Omental fat pad (tissue), 4 donors: Measurements from ENCODE around the gene GXYLT1. TPM values are rescaled to one million over a fixed set of nuclear protein-coding genes. Genes with fewer than 3 reads are reported as not detected.

ENCODE experiments used
- ATAC-seq: fragments of 150-250 bp; one replicate; pipeline ENCODE4 v1.9.1; 2016; ENCODE audit warnings: mild to moderate bottlenecking, moderate library complexity; ENCODE audit not compliant: low FRiP score
- DNase-seq: peaks from one replicate; pipeline ENCODE4 v3.0.0-alpha.2; 2019; ENCODE audit warnings: low spot score
- total RNA-seq, 4 donors: library from RNA; depleted of rRNA; stranded (reverse); fragments of >200 nt; gene quantifications; one replicate each; pipeline ENCODE4 v1.1.0, GENCODE V29; 2016
- TF ChIP-seq, protein P1 (sequence below), 3 donors: fragments of 450-650 bp; IDR thresholded peaks; one replicate each; pipeline ENCODE4 v1.5.1; 2016 to 2017; ENCODE audit warnings: antibody characterized with exemption in 3 of 3, mild to moderate bottlenecking in 3 of 3, moderate library complexity in 2 of 3

Gene GXYLT1
- total RNA-seq, 4 donors from 2014 or later = 10.3 to 19.1 (median 13.8) TPM

DNA sequence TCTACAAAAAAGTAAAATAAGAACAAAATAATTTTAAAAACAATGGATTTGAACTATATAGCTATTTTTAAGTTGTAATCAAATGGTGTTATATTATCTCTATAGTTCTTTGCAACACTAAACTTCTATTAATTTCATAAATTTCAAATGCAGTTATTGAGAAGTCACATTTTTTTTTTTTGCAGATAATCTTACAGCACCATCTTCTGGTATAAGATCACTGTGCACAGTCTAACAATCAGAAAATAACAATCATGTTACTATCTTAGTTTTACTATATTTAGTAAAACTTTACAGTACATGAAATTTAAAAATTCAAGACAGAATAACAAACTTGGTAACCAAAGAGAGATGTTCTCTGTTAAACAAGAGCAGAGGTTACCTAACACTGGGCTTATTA lies 40.6 kb downstream of the GXYLT1 start:
- ATAC-seq (no peak), DNase-seq (no peak)
- TF ChIP-seq, protein P1, sequence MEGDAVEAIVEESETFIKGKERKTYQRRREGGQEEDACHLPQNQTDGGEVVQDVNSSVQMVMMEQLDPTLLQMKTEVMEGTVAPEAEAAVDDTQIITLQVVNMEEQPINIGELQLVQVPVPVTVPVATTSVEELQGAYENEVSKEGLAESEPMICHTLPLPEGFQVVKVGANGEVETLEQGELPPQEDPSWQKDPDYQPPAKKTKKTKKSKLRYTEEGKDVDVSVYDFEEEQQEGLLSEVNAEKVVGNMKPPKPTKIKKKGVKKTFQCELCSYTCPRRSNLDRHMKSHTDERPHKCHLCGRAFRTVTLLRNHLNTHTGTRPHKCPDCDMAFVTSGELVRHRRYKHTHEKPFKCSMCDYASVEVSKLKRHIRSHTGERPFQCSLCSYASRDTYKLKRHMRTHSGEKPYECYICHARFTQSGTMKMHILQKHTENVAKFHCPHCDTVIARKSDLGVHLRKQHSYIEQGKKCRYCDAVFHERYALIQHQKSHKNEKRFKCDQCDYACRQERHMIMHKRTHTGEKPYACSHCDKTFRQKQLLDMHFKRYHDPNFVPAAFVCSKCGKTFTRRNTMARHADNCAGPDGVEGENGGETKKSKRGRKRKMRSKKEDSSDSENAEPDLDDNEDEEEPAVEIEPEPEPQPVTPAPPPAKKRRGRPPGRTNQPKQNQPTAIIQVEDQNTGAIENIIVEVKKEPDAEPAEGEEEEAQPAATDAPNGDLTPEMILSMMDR (IDR thresholded peaks at IDR 0.05) = no peak

DNA sequence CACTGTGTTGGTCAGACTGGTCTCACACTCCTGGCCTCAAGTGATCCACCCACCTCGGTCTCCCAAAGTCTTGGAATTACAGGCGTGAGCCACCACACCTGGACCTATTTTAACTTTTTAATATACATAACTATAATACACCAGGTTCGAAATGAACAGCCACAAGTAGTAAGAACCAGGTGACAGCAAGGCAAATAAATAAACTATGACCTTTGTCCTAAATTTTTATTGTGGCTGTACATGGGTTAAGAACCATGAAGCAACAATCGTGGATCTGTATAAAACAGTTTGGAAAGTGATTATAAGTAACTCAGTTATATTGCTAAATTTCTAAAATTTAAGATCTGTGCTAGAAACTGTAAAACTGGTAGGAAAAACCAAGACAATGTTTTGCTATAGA lies 41.5 kb downstream of the GXYLT1 start:
- ATAC-seq (no peak), DNase-seq (no peak)
- TF ChIP-seq, protein P1 (IDR thresholded peaks at IDR 0.05) = no peak

DNA sequence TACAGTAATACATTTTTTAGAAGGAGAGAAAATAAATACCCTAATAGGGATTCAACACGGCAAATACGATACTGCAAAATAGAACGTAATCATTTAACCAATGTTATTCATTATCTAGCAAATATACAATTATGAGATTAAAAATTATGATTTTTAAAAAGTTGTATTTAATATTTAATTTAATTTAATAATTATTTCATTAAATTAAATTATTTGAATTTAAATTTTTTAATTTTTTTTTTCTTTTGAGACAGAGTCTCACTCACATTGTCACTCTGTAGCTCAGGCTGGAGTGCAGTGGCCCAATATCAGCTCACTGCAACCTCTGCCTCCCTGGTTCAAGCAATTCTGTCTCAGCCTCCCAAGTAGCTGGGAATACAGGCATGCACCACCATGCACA lies 42.0 kb downstream of the GXYLT1 start:
- TF ChIP-seq, protein P1 (IDR thresholded peaks at IDR 0.05) = no peak
- ATAC-seq (no peak), DNase-seq (no peak)

DNA sequence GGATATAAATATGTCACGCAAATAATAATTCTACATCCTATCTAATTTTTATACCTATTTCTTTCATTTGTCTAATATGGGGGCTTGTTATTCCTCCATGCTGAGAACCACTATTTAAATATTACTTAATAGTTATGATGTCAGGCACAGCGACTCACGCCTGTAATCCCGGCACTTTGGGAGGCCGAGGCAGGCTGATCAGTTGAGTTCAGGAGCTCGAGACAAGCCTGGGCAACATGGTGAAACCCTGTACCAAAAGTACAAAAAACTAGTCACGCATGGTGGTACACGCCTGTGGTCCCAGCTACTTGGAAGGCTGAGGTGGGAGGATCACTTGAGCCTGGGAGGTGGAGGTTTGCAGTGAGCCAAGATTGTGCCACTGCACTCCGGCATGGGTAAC lies 45.2 kb downstream of the GXYLT1 start:
- TF ChIP-seq, protein P1 (IDR thresholded peaks at IDR 0.05) = no peak
- DNase-seq = no peak
- ATAC-seq = no peak

DNA sequence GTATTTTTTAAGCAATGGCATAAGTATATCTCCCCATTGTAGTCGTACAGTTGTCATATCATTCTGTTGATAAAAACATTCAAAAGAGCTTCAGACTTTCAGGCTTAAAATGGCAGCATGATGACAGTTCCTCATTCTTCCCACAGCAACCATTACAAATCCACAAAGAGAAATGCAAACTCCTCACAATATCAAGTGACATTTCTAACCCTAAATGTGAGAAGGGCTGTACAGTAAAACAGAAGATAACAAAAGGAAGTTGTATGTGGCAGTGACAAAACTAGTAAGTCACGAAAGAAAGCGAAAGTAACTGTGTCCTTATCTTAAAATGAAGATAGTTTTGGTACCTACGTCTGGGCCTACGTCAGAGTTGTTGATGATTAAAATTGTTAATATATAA lies 46.7 kb downstream of the GXYLT1 start:
- TF ChIP-seq, protein P1 (IDR thresholded peaks at IDR 0.05) = no peak
- no peak for ATAC-seq
- DNase-seq = no peak

DNA sequence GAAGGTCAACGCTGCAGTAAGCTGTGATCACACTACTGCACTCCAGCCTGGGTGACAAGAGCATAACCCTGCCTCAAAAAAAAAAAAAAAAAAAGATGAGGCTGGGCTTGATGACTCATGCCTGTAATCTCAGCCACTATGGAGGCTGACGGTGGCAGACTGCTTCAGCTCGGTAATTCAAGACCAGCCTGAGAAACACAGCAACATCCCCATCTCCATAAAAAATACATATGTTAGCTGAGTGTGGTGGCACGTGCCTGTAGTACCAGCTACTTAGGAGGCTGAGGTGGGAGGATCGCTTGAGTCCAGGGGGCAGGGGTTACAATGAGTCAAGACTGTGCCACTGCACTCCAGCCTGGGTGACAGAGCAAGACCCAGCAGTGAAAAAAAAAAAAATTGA lies 50.4 kb downstream of the GXYLT1 start:
- TF ChIP-seq, protein P1 (IDR thresholded peaks at IDR 0.05) = no peak
- DNase-seq = no peak
- no peak for ATAC-seq

DNA sequence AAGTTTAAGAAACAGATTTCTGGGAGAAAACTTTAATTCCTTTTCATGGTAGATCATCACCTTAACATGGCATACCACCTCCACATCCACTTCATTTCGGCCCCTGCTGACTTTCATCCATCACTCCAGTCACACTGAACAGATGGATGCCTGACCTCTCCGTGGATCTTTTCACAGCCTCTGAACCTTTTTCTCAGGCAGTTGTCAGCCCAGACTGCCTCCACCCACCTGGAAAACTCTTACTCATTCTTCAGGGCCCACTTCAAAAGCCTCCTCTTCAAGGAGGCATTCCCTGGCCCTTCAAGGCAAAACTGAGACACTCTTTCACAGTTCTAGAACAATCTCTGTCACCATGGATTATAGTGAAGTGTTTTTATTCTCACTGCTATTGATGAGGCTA lies 52.9 kb downstream of the GXYLT1 start:
- ATAC-seq = no peak
- no peak for DNase-seq
- TF ChIP-seq, protein P1 (IDR thresholded peaks at IDR 0.05) = no peak
